ENCODE results near the gene B3GLCT. TPM values are rescaled to one million over a fixed set of nuclear protein-coding genes. Genes with fewer than 3 reads are reported as not detected.

B3GLCT gene
- total and polyA plus RNA-seq, 10 of the 15 experiments (the other 5 are each of a cell fraction or from before 2014, with no cell fraction given): 0.07 to 0.89 (median 0.25) TPM

DNA sequence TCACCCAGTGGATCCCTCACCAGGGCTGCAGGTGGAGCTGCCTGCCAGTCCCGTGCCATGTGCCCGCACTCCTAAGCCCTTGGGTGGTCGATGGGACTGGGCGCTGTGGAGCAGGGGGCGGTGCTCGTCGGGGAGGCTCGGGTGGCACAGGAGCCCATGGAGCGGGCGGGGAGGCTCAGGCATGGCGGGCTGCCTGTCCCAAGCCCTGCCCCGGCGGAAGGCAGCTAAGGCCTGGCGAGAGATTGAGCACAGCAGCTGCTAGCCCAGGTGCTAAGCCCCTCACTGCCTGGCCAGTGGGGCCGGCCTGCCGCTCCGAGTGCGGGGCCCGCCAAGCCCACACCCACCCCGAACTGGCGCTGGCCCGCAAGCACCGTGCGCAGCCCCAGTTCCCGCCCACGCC lies 16.8 kb upstream of the B3GLCT start (continued):
- TF ChIP-seq, protein P1, sequence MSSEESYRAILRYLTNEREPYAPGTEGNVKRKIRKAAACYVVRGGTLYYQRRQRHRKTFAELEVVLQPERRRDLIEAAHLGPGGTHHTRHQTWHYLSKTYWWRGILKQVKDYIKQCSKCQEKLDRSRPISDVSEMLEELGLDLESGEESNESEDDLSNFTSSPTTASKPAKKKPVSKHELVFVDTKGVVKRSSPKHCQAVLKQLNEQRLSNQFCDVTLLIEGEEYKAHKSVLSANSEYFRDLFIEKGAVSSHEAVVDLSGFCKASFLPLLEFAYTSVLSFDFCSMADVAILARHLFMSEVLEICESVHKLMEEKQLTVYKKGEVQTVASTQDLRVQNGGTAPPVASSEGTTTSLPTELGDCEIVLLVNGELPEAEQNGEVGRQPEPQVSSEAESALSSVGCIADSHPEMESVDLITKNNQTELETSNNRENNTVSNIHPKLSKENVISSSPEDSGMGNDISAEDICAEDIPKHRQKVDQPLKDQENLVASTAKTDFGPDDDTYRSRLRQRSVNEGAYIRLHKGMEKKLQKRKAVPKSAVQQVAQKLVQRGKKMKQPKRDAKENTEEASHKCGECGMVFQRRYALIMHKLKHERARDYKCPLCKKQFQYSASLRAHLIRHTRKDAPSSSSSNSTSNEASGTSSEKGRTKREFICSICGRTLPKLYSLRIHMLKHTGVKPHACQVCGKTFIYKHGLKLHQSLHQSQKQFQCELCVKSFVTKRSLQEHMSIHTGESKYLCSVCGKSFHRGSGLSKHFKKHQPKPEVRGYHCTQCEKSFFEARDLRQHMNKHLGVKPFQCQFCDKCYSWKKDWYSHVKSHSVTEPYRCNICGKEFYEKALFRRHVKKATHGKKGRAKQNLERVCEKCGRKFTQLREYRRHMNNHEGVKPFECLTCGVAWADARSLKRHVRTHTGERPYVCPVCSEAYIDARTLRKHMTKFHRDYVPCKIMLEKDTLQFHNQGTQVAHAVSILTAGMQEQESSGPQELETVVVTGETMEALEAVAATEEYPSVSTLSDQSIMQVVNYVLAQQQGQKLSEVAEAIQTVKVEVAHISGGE (CRISPR knock-in tag; IDR thresholded peaks at IDR 0.05): no peak

DNA sequence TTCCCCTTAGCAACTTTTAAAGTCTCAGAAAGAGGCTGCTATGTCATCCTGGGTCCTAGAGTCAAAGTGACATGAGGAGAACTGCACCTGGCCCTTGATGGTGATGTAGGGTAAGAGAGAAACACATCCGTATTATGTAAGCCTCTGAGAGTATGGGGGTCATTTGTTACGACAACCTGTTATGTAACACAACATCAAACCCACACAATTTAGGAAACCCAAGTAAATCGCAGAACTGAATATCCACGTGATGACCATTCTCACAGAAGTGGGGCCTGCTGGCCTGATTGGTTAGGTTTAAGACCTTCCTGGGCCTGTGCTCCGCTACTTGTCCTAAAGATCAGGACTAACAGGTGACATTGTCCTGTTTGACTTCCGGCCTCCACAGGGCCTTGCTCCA lies 15.3 kb upstream of the B3GLCT start:
- no peak overlapping the region for H2AFZ ChIP-seq (ENCODE audit: control insufficient read depth, low read depth, low read length)
- H3K9ac ChIP-seq (ENCODE audit: control insufficient read depth, insufficient read depth, low read length): no peak overlapping the region
- no peaks in the 10 kb centered on the region for H3K4me1 ChIP-seq (ENCODE audit: control insufficient read depth, insufficient read depth, low read length)
- FAIRE-seq (no peak), DNase-seq (ENCODE audit: low read depth, low spot score) (no peak), ATAC-seq (no peak)
- RAD21 ChIA-PET (ENCODE audit: unreplicated experiment): no interaction called here
- H3K36me3 ChIP-seq (ENCODE audit: control insufficient read depth in 2 of 2, insufficient read depth in 2 of 2, low read length in 1 of 2): no peaks in the 10 kb centered on the region
- CTCF ChIA-PET: no interaction called here
- H3K79me2 ChIP-seq (ENCODE audit: control insufficient read depth, insufficient read depth, low read length): no peaks in the 10 kb centered on the region
- WGBS (ENCODE audit: insufficient coverage, insufficient replicate concordance, low lambda C conversion rate, missing lambda C conversion rate): 44% methylated on average over 6 of the region's 6 CpGs
- POLR2A ChIA-PET: no interaction called here
- H3K9me3 ChIP-seq (replicated peaks; ENCODE audit: control insufficient read depth, insufficient read depth, low read length): no peaks in the 10 kb centered on the region; the same call in 2 of the 3 replicates
- intact Hi-C loops (cut with micrococcal nuclease; ENCODE audit: unreplicated experiment) (no loop called here), in situ Hi-C loops (cut with MboI) (no loop called here)
- no TSS peak for BruUV-seq (replicated peaks)
- H4K20me1 ChIP-seq (ENCODE audit: control insufficient read depth, insufficient read depth): no peaks in the 10 kb centered on the region
- no peak overlapping the region for H3K27ac ChIP-seq (ENCODE audit: control insufficient read depth, insufficient read depth)
- no peaks in the 10 kb centered on the region for H3K27me3 ChIP-seq (replicated peaks in 1 of 2; ENCODE audit: control insufficient read depth in 2 of 2, insufficient read depth in 2 of 2, low read length in 1 of 2)
- TF ChIP-seq, protein P2, sequence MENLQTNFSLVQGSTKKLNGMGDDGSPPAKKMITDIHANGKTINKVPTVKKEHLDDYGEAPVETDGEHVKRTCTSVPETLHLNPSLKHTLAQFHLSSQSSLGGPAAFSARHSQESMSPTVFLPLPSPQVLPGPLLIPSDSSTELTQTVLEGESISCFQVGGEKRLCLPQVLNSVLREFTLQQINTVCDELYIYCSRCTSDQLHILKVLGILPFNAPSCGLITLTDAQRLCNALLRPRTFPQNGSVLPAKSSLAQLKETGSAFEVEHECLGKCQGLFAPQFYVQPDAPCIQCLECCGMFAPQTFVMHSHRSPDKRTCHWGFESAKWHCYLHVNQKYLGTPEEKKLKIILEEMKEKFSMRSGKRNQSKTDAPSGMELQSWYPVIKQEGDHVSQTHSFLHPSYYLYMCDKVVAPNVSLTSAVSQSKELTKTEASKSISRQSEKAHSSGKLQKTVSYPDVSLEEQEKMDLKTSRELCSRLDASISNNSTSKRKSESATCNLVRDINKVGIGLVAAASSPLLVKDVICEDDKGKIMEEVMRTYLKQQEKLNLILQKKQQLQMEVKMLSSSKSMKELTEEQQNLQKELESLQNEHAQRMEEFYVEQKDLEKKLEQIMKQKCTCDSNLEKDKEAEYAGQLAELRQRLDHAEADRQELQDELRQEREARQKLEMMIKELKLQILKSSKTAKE (IDR thresholded peaks at IDR 0.05; ENCODE audit: low read depth, poor library complexity, severe bottlenecking): no peak
- TF ChIP-seq BACH1 (IDR thresholded peaks at IDR 0.05; ENCODE audit: borderline replicate concordance): no peak
- TF ChIP-seq SREBF2 (IDR thresholded peaks at IDR 0.05; ENCODE audit: low read length): no peak
- TF ChIP-seq TCF3 (IDR thresholded peaks at IDR 0.05; ENCODE audit: borderline replicate concordance, insufficient read depth, low read depth, low read length): no peak
- TF ChIP-seq, protein P3, sequence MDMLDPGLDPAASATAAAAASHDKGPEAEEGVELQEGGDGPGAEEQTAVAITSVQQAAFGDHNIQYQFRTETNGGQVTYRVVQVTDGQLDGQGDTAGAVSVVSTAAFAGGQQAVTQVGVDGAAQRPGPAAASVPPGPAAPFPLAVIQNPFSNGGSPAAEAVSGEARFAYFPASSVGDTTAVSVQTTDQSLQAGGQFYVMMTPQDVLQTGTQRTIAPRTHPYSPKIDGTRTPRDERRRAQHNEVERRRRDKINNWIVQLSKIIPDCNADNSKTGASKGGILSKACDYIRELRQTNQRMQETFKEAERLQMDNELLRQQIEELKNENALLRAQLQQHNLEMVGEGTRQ (IDR thresholded peaks at IDR 0.05; ENCODE audit: borderline replicate concordance, low read depth, low read length): no peak
- no peak for TF ChIP-seq POLR2AphosphoS5 (IDR thresholded peaks at IDR 0.05; ENCODE audit: low read length)
- TF ChIP-seq SREBF1 (IDR thresholded peaks at IDR 0.05; ENCODE audit: low read length): no peak
- no peak for TF ChIP-seq MYC (IDR thresholded peaks at IDR 0.05; ENCODE audit: insufficient read depth, insufficient read length, insufficient replicate concordance, low read length, severe bottlenecking)
- no peak for TF ChIP-seq CBX5 (IDR thresholded peaks at IDR 0.05; ENCODE audit: low read depth)
- TF ChIP-seq BHLHE40 (IDR thresholded peaks at IDR 0.05; ENCODE audit: borderline replicate concordance in 1 of 2, low read depth in 2 of 2, low read length in 1 of 2): no peak
- TF ChIP-seq NR2C2 (IDR thresholded peaks at IDR 0.05; ENCODE audit: borderline replicate concordance, control insufficient read depth, insufficient read length, low read depth): no peak
- TF ChIP-seq NFYB (IDR thresholded peaks at IDR 0.05; ENCODE audit: insufficient read depth, low read depth, low read length): no peak
- TF ChIP-seq, protein P4, sequence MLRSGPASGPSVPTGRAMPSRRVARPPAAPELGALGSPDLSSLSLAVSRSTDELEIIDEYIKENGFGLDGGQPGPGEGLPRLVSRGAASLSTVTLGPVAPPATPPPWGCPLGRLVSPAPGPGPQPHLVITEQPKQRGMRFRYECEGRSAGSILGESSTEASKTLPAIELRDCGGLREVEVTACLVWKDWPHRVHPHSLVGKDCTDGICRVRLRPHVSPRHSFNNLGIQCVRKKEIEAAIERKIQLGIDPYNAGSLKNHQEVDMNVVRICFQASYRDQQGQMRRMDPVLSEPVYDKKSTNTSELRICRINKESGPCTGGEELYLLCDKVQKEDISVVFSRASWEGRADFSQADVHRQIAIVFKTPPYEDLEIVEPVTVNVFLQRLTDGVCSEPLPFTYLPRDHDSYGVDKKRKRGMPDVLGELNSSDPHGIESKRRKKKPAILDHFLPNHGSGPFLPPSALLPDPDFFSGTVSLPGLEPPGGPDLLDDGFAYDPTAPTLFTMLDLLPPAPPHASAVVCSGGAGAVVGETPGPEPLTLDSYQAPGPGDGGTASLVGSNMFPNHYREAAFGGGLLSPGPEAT (IDR thresholded peaks at IDR 0.05; ENCODE audit: low read depth): no peak
- no peak overlapping the region for H3K4me3 ChIP-seq
- SMC1A ChIA-PET (ENCODE audit: uncharacterized antibody, unreplicated experiment): interaction anchor here (0.7 kb wide), 1 partner anchor 31 kb away, joined by 3 read pairs; no protein-coding TSS in a partner anchor
- H3K4me2 ChIP-seq (ENCODE audit: control insufficient read depth, insufficient read depth): no peak overlapping the region
